Measurements from ENCODE around the gene RASGEF1B.

RASGEF1B gene

DNA sequence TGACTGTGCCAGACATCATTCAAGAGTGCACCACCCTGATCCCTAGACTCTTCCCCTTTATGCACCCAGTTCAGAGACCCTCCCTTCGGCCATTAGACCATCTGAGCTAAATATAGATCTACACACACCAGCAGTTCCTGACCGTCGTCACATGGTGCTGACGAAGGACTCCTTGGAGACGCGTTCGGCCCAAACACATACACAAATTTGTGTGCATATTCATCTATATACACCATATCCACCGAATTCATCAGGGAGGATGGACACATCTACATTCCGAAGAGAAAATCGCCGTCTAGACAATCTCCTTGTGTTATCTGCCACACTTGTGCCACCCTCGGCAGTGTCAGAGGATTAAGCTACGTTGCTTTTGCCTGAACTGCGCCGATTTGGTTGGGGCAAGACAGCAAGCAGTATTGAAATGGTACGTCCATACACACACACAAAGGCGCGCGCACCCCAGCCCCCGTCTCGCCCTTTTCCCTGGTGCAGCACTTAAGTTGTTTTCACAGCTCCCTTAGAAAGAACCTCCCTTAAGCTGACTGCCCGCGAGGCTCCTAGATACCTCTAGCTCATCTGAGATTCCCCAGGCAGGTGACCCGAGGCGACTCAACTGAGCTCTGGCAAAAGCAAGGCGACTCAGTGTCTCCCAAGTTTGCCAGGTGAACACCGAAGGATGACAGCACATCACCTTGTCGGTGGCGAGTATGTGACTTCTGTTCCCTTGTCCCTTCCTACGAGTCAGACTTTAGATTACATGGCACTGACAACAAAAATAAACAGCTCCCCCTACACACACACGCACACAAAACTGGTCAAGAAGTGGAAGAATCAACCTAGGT lies 1.0 kb downstream of the RASGEF1B start:
- DNase-seq (ENCODE audit: extremely low read depth, low read depth) = no peak
- TF ChIP-seq CTCF (IDR thresholded peaks at IDR 0.05; ENCODE audit: low read depth, low read length) = no peak

DNA sequence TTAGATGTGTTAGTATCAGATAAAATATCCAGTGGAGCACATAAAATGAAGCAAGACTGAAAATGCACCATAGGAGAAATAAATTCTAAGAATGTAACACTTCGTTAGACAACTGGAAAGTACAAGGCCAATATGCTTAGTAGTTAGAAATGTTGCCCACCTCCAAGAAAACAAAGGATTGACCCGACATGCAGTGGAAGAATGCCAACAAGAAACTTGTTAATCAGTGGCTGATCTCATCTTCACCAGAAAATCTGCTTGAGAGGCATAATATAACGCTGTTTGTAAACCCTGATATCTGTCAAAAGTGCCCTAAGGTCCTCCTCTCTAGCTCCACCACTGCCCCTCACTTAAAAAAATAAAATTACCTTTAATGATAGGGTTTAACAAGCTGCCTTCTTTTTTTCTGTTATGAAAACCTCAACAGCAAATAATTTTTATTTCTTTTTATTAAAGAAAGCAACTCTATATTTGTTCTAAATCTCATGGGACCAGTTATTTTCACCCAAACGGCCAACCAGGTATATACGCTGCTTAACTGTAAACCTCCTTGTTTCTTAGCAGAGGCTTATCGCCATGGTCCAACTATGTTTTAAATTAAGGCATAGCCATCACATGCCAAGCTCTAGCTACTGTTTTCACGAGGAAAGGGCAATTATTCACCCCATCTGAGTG lies 1.8 kb downstream of the RASGEF1B start:
- TF ChIP-seq CTCF (IDR thresholded peaks at IDR 0.05; ENCODE audit: low read depth, low read length) = no peak
- no peak for DNase-seq (ENCODE audit: extremely low read depth, low read depth)

- no peak for TF ChIP-seq CTCF (IDR thresholded peaks at IDR 0.05; ENCODE audit: low read depth, low read length)
- DNase-seq (ENCODE audit: extremely low read depth, low read depth) = no peak
Observed at GRCh38 chr4:81468678-81469077, 3.0 kb downstream of the RASGEF1B start.

- DNase-seq (ENCODE audit: extremely low read depth, low read depth) = no peak
- no peak for TF ChIP-seq CTCF (IDR thresholded peaks at IDR 0.05; ENCODE audit: low read depth, low read length)
Observed at GRCh38 chr4:81467672-81467964, 4.1 kb downstream of the RASGEF1B start.

- DNase-seq (ENCODE audit: extremely low read depth, low read depth) = peak; percentile 20
- peak; percentile 96 for TF ChIP-seq CTCF (IDR thresholded peaks at IDR 0.05; ENCODE audit: low read depth, low read length)
Observed at GRCh38 chr4:81466841-81467671, 4.7 kb downstream of the RASGEF1B start.

DNA sequence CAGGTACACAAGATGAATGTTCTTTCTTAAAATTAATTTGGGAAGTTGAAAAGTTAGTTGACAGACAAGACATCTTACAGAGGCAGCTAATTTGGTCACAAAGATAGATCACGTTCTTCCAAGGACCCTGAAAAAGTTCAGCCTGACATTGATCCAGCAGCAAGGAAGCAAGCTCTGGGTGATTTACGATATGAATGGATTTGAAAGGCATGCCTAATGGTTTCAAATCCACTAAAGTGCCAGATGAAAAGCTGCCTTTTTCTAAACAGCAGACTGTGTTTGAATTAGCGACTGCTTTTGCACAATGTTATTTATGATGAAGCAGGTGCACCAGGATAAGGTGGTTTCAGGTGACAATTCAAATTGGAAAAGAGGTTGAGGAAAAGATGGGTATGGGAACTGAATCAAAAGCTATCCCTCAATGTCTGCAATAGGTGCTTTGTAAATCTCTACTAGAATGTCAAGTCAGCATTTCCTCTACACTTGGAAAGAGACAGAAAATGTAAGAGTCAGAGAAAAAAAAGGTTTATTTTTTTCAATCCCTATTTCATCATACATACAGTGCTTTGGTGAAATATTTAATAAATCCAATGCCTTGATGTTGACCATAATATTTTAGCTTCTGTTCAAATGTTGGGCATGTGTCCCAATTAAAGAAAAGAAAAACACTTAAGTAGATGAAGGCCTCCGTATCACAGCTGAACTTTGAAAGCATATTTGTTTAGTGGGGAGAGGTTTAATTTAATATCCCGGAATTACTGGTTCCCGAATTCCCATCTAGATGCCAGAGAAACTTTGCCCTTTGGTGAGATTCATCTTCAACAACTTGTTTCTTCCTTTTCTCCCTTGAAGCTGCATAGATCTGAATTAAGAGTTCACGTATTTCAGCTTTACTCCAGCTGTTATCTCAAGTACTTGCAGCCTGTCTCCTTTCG lies 6.0 kb downstream of the RASGEF1B start:
- DNase-seq (ENCODE audit: extremely low read depth, low read depth) = no peak
- no peak for TF ChIP-seq CTCF (IDR thresholded peaks at IDR 0.05; ENCODE audit: low read depth, low read length)
